ENCODE measurements around the gene ABAT. TPM values are rescaled to one million over a fixed set of nuclear protein-coding genes. Genes with fewer than 3 reads are reported as not detected.

ABAT gene
- 10 to 100 TPM; 13.4 to 41.6 (median 34.6) TPM for polyA plus RNA-seq
- long read RNA-seq, donor 1: 0 reads
- long read RNA-seq, donor 2, full-length matches to known transcripts: 8 of 8 reads
- long read RNA-seq, donor 2, partial matches to known transcripts: 0 of 8 reads
- long read RNA-seq, donor 2, other reads (novel, unspliced or antisense): 0 of 8 reads
- long read RNA-seq, donor 3, full-length matches to known transcripts: 1 of 7 reads
- long read RNA-seq, donor 3, partial matches to known transcripts: 6 of 7 reads
- long read RNA-seq, donor 3, other reads (novel, unspliced or antisense): 0 of 7 reads
- long read RNA-seq, donor 4: 0 reads
- long read RNA-seq, donor 5, partial matches to known transcripts: 0 of 1 reads
- long read RNA-seq, donor 5, other reads (novel, unspliced or antisense): 0 of 1 reads
- long read RNA-seq, donor 6, full-length matches to known transcripts: 7 of 17 reads
- long read RNA-seq, donor 6, partial matches to known transcripts: 10 of 17 reads
- long read RNA-seq, donor 6, other reads (novel, unspliced or antisense): 0 of 17 reads
- long read RNA-seq, donor 7, full-length matches to known transcripts: 2 of 2 reads
- long read RNA-seq, donor 7, partial matches to known transcripts: 0 of 2 reads
- long read RNA-seq, donor 7, other reads (novel, unspliced or antisense): 0 of 2 reads
- long read RNA-seq, donor 8: 0 reads
- long read RNA-seq, donor 9, full-length matches to known transcripts: 4 of 4 reads
- long read RNA-seq, donor 9, partial matches to known transcripts: 0 of 4 reads
- long read RNA-seq, donor 9, other reads (novel, unspliced or antisense): 0 of 4 reads
- long read RNA-seq, donor 10, full-length matches to known transcripts: 6 of 6 reads
- long read RNA-seq, donor 10, partial matches to known transcripts: 0 of 6 reads
- long read RNA-seq, donor 10, other reads (novel, unspliced or antisense): 0 of 6 reads

DNA sequence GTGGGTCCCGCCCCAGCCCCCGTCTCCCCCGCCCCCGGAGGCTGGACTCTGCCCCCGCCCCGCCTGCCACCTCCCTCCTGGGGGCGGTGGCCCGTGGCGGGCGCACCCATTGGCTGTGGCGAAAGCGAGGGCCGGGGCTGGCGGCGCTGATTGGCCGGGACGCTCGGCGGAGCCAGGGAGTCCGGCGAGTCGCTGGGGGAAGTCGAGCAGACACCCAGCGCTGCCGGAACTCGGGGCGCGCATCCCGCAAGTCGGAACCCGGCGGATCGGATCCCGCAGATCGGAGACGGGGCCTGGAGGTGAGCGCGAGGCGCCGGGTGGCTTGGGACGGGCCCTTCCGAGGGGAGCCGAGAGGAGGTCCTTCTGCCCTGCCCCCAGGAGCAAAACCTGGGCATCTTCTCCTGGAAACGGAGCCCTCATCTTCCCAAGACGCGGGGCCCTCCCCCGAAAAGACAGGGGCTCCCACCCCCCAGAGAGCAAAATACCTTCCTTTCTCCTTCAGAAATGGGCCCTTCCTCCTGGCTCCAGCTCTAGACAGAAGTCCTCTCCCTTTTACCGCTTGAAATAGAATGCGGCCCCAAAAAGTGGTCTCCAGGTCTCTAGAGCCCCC lies at the start of gene ABAT:
TSS of gene ABAT (plus strand) at position 205 of the 610 bp plus-strand sequence. CDS start 61,123 bp downstream, outside the sequence.
- Histone ChIP-seq H3K36me3 (ENCODE audit: control insufficient read depth in 3 of 3, insufficient read depth in 2 of 3, low read depth in 1 of 3, low read length in 3 of 3) (peaks cover 0 to 6% (median 0%) of the 10 kb centered on the region in 3 donors), H3K27me3 (ENCODE audit: control insufficient read depth in 3 of 3, insufficient read depth in 3 of 3, low read length in 3 of 3) (no peaks in the 10 kb centered on the region), H3K4me3 (ENCODE audit: low read depth in 1 of 3, low read length in 3 of 3) (peak within 1 kb of the TSS; percentile 54 to 90 (median 76)), H3K27ac (ENCODE audit: low read depth in 1 of 3, low read length in 2 of 3) (peak within 1 kb of the TSS; percentile 34 to 56 (median 49)), H3K9me3 (ENCODE audit: control insufficient read depth in 2 of 2, insufficient read depth in 1 of 2, low read depth in 1 of 2, low read length in 1 of 2) (no peaks in the 10 kb centered on the region), H3K4me1 (ENCODE audit: control insufficient read depth in 3 of 3, insufficient read depth in 2 of 3, low read depth in 1 of 3, low read length in 2 of 3) (peaks cover 3 to 43% (median 7%) of the 10 kb centered on the region in 3 donors)
- FAIRE-seq (no peak), DNase-seq (peak; percentile 94 to 95)
- WGBS, 3 donors: 2 to 4% (median 2%) methylated on average over 39 to 49 of the region's 49 CpGs

DNA sequence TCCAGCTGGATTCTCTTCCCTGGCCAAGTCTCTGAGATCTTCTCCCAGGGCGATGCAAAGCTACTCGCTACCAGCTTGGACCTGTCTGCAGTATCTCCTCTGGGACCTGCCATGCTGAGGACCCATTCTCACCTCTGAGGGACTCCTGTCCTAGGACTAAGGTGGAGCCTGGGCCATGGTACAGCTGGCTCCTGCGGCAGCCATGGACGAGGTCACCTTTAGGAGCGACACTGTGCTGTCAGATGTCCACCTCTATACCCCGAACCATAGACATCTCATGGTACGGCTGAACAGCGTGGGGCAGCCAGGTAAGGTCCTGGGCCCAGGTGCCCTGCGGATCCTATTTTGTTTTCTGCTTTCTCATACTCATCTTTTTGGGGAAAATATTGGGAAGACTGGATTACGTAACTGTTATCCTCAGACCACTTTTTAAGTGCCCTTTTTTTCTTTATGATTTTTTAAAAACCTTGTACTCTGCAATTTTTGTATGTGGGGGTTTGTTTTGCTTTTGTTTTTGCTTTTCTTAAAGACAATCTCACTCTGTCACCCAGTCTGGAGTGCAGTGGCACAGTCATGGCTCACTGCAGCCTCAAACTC lies 48.8 kb upstream of the ABAT start:
- peaks cover 15 to 50% (median 17%) of the 10 kb centered on the region in 3 donors for H3K36me3 ChIP-seq (ENCODE audit: control insufficient read depth in 3 of 3, insufficient read depth in 2 of 3, low read depth in 1 of 3, low read length in 3 of 3)

DNA sequence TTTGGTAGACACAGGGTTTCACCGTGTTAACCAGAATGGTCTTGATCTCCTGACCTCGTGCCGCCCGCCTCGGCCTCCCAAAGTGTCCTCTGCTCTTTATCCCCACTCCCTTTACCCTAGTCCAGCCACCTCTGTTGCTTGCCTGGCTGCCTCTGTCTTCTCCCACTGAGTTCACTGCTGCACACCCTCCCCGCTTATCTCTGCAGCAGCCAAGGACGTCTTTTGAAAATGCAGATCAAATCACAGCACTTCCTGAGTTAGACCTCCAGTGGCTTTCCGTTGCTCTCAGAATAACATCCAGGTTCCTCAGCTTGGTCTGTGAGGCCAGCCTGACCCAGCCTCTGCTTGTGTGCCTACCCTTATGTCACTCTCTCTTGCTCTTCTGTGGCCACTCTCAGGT lies 47.5 kb upstream of the ABAT start:
- FAIRE-seq: no peak
- Histone ChIP-seq H3K27me3 (ENCODE audit: control insufficient read depth in 3 of 3, insufficient read depth in 3 of 3, low read length in 3 of 3) (no peaks in the 10 kb centered on the region), H3K27ac (ENCODE audit: low read depth in 1 of 3, low read length in 2 of 3) (no peak overlapping the region), H3K9me3 (ENCODE audit: control insufficient read depth in 2 of 2, insufficient read depth in 1 of 2, low read depth in 1 of 2, low read length in 1 of 2) (no peaks in the 10 kb centered on the region), H3K4me3 (ENCODE audit: low read depth in 1 of 3, low read length in 3 of 3) (no peak overlapping the region), H3K4me1 (ENCODE audit: control insufficient read depth in 3 of 3, insufficient read depth in 2 of 3, low read depth in 1 of 3, low read length in 2 of 3) (no peaks in the 10 kb centered on the region), H3K36me3 (ENCODE audit: control insufficient read depth in 3 of 3, insufficient read depth in 2 of 3, low read depth in 1 of 3, low read length in 3 of 3) (peaks cover 17 to 62% (median 19%) of the 10 kb centered on the region in 3 donors)
- DNase-seq: no peak
- 93 to 96% (median 94%) methylated on average over 8 of the region's 8 CpGs for WGBS, 3 donors

More for the DNA sequence above, 48.8 kb upstream of the ABAT start:
- 94 to 98% (median 96%) methylated on average over 10 of the region's 10 CpGs for WGBS, 3 donors
- H3K27me3 ChIP-seq (ENCODE audit: control insufficient read depth in 3 of 3, insufficient read depth in 3 of 3, low read length in 3 of 3): peaks cover 0 to 2% (median 0%) of the 10 kb centered on the region in 3 donors
- no peaks in the 10 kb centered on the region for H3K9me3 ChIP-seq (ENCODE audit: control insufficient read depth in 2 of 2, insufficient read depth in 1 of 2, low read depth in 1 of 2, low read length in 1 of 2)
- no peak for FAIRE-seq
- no peak overlapping the region for H3K4me3 ChIP-seq (ENCODE audit: low read depth in 1 of 3, low read length in 3 of 3)
- H3K4me1 ChIP-seq (ENCODE audit: control insufficient read depth in 3 of 3, insufficient read depth in 2 of 3, low read depth in 1 of 3, low read length in 2 of 3): no peaks in the 10 kb centered on the region
- H3K27ac ChIP-seq (ENCODE audit: low read depth in 1 of 3, low read length in 2 of 3): no peak overlapping the region
- no peak for DNase-seq

DNA sequence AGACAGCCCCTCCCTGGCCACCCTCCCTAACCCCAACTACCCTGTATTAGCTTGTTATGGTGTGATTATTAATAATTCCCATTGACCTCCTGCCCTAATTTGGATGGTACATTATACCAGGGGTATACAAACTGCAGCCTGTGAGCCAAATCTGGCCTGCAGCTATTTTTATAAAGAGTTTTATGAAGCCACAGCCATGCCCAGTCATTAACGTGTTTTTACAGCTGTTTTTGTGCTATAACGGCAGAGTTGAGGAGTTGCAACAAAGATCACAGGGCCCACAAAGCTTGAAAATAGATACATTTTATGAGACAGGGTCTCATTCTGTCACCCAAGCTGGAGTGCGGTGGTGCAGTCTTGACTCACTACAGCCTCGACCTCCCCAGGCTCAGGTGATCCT lies 47.0 kb upstream of the ABAT start:
- Histone ChIP-seq H3K4me1 (ENCODE audit: control insufficient read depth in 3 of 3, insufficient read depth in 2 of 3, low read depth in 1 of 3, low read length in 2 of 3) (no peaks in the 10 kb centered on the region), H3K4me3 (ENCODE audit: low read depth in 1 of 3, low read length in 3 of 3) (no peak overlapping the region), H3K27me3 (ENCODE audit: control insufficient read depth in 3 of 3, insufficient read depth in 3 of 3, low read length in 3 of 3) (no peaks in the 10 kb centered on the region), H3K9me3 (ENCODE audit: control insufficient read depth in 2 of 2, insufficient read depth in 1 of 2, low read depth in 1 of 2, low read length in 1 of 2) (no peaks in the 10 kb centered on the region), H3K36me3 (ENCODE audit: control insufficient read depth in 3 of 3, insufficient read depth in 2 of 3, low read depth in 1 of 3, low read length in 3 of 3) (peaks cover 17 to 67% (median 20%) of the 10 kb centered on the region in 3 donors), H3K27ac (ENCODE audit: low read depth in 1 of 3, low read length in 2 of 3) (no peak overlapping the region)
- FAIRE-seq (no peak), DNase-seq (no peak)
- 76 to 83% (median 80%) methylated on average over 4 of the region's 4 CpGs for WGBS, 3 donors

DNA sequence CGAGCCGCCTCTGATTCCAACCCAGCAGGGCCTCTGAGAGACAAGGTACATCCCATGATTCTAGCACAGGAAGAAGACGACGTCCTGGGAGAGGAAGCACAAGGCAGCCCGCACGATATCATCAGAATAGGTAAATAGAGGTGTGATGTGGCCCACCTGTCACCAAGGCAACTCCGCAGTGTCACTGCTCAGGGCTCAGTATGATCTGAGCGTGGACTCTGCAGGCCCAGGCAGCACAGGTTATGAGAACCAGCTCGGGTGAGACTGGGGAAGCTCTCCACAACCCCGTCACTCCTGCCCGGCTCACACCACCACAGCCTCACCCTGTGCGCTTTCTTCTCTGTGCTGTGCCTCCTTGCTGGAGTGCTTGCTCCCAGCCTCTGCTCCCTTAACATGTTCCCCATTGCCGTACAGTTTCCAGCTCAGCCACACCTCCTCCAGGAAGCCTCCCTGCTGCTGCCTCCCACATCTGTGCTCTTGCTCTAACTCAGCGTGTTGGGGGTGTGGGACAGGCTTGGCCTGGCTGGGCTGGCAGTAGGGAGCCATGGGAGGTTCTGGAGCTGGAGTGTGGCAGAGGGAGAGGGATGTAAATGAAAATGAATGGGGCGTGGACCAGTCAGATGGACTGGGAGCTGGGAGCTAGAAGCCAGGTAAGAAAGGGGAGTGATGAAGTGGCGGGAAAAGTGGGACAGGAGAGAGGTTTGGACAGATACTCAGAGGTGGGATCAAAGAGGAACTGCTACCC lies 45.3 kb upstream of the ABAT start:
- FAIRE-seq (no peak), DNase-seq (no peak)
- Histone ChIP-seq H3K4me1 (ENCODE audit: control insufficient read depth in 3 of 3, insufficient read depth in 2 of 3, low read depth in 1 of 3, low read length in 2 of 3) (no peaks in the 10 kb centered on the region), H3K27ac (ENCODE audit: low read depth in 1 of 3, low read length in 2 of 3) (no peak overlapping the region), H3K36me3 (ENCODE audit: control insufficient read depth in 3 of 3, insufficient read depth in 2 of 3, low read depth in 1 of 3, low read length in 3 of 3) (peaks cover 17 to 77% (median 20%) of the 10 kb centered on the region in 3 donors), H3K9me3 (ENCODE audit: control insufficient read depth in 2 of 2, insufficient read depth in 1 of 2, low read depth in 1 of 2, low read length in 1 of 2) (no peaks in the 10 kb centered on the region), H3K4me3 (ENCODE audit: low read depth in 1 of 3, low read length in 3 of 3) (no peak overlapping the region), H3K27me3 (ENCODE audit: control insufficient read depth in 3 of 3, insufficient read depth in 3 of 3, low read length in 3 of 3) (no peaks in the 10 kb centered on the region)
- 95 to 97% (median 95%) methylated on average over 16 of the region's 16 CpGs for WGBS, 3 donors

DNA sequence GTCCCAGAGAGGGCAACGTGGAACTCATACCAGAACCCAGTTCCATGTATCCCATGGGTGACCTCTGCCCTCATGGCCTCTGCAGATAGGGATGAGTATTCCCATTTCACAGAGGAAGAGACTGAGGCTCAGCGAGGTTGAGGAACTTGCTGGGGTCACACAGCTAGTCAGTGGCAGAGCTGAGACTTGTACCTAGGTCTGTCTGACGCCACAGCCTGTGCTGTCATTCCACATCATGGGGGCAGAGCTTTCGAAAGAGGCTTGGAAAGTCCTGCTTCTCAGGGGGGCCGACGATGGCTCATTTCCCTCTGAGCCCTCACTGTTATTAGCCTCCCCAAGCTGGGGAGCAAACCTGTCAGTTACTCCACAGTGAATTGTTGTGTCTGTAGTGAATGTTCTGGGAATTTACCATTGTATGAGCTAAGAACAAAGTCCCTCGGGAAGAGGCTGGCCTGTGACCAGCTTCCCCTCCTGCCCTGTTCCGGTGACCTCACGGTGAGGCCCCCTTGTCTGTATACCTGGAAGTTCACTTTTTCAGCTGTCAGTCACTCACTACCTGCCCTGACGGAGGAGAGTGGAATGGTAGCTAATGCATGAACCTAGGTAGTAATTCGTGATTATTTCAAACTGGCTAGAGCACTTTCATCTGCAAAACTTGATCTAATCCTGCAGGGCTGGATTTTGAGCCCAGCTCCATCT lies 44.0 kb upstream of the ABAT start:
- H3K4me3 ChIP-seq (ENCODE audit: low read depth in 1 of 3, low read length in 3 of 3): no peak overlapping the region
- WGBS, 3 donors: 86 to 92% (median 91%) methylated on average over 11 of the region's 11 CpGs
- peaks cover 17 to 81% (median 23%) of the 10 kb centered on the region in 3 donors for H3K36me3 ChIP-seq (ENCODE audit: control insufficient read depth in 3 of 3, insufficient read depth in 2 of 3, low read depth in 1 of 3, low read length in 3 of 3)
- FAIRE-seq (no peak), DNase-seq (no peak)
- no peaks in the 10 kb centered on the region for H3K27me3 ChIP-seq (ENCODE audit: control insufficient read depth in 3 of 3, insufficient read depth in 3 of 3, low read length in 3 of 3)
- H3K27ac ChIP-seq (ENCODE audit: low read depth in 1 of 3, low read length in 2 of 3): no peak overlapping the region
- H3K4me1 ChIP-seq (ENCODE audit: control insufficient read depth in 3 of 3, insufficient read depth in 2 of 3, low read depth in 1 of 3, low read length in 2 of 3): no peaks in the 10 kb centered on the region
- H3K9me3 ChIP-seq (ENCODE audit: control insufficient read depth in 2 of 2, insufficient read depth in 1 of 2, low read depth in 1 of 2, low read length in 1 of 2): no peaks in the 10 kb centered on the region

DNA sequence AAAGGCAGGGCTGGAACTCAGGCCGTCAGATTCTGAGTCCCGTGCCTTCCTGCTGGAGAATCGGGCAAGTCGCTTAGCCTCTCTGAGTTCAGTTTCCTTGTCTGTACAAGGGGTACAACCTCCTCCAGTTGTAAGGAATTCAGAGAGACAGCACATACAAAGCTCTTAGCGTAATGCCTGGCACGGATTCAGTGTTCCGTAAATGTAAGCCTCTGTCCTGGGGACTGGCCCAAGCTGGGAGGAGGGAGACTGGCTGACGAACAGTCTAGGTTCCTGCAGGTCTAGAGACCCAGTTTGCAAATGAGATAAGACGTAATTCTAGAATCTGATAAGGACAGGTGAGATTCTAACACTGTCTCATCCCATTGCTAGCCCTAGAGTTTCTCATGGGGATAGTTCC lies 43.0 kb upstream of the ABAT start:
- Histone ChIP-seq H3K27ac (ENCODE audit: low read depth in 1 of 3, low read length in 2 of 3) (no peak overlapping the region), H3K4me3 (ENCODE audit: low read depth in 1 of 3, low read length in 3 of 3) (no peak overlapping the region), H3K36me3 (ENCODE audit: control insufficient read depth in 3 of 3, insufficient read depth in 2 of 3, low read depth in 1 of 3, low read length in 3 of 3) (peaks cover 13 to 79% (median 26%) of the 10 kb centered on the region in 3 donors), H3K4me1 (ENCODE audit: control insufficient read depth in 3 of 3, insufficient read depth in 2 of 3, low read depth in 1 of 3, low read length in 2 of 3) (no peaks in the 10 kb centered on the region), H3K9me3 (ENCODE audit: control insufficient read depth in 2 of 2, insufficient read depth in 1 of 2, low read depth in 1 of 2, low read length in 1 of 2) (no peaks in the 10 kb centered on the region), H3K27me3 (ENCODE audit: control insufficient read depth in 3 of 3, insufficient read depth in 3 of 3, low read length in 3 of 3) (no peaks in the 10 kb centered on the region)
- WGBS, 3 donors: 85 to 91% (median 87%) methylated on average over 9 of the region's 9 CpGs
- DNase-seq (no peak), FAIRE-seq (no peak)

All from small intestine (tissue), 16 donors.